ENCODE data around the gene TSPY10.
"Not testable (repeated sequence)": the region's sequence is repeated elsewhere in the genome, so short reads cannot be mapped to it uniquely, and the experiment has no call there.

The TSPY10 gene, protein sequence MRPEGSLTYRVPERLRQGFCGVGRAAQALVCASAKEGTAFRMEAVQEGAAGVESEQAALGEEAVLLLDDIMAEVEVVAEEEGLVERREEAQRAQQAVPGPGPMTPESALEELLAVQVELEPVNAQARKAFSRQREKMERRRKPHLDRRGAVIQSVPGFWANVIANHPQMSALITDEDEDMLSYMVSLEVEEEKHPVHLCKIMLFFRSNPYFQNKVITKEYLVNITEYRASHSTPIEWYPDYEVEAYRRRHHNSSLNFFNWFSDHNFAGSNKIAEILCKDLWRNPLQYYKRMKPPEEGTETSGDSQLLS

DNA sequence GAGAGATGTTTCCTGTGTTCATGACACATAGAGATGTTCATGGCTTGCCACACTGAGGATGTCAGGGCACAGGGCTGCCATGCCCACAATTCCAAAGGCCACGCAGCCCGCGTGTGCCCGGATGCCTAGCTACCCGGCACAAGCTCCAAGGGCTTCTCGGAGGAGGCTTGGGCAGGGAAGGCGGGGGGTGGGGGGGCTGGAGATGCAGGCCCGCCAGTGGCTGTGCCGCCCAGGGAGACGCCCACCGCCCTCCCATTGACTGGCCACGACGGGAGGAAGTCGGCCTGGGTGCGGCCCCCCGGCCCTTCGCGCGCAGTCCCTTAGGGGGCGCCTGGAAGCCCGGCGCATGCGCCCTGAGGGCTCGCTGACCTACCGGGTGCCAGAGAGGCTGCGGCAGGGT is at the start of gene TSPY10:
Gene TSPY10, plus strand, starts transcription at position 301 of the 400 bp plus-strand sequence. Its CDS starts 46 bp downstream, at position 347.
- DNase-seq: not testable (repeated sequence)

DNA sequence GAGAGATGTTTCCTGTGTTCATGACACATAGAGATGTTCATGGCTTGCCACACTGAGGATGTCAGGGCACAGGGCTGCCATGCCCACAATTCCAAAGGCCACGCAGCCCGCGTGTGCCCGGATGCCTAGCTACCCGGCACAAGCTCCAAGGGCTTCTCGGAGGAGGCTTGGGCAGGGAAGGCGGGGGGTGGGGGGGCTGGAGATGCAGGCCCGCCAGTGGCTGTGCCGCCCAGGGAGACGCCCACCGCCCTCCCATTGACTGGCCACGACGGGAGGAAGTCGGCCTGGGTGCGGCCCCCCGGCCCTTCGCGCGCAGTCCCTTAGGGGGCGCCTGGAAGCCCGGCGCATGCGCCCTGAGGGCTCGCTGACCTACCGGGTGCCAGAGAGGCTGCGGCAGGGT is 40.7 kb upstream of the TSPY10 start, which contains the start of gene TSPY9:
Gene TSPY9, plus strand, starts transcription at position 301 of the 400 bp plus-strand sequence. Its CDS starts 46 bp downstream, at position 347.
- DNase-seq: not testable (repeated sequence)

DNA sequence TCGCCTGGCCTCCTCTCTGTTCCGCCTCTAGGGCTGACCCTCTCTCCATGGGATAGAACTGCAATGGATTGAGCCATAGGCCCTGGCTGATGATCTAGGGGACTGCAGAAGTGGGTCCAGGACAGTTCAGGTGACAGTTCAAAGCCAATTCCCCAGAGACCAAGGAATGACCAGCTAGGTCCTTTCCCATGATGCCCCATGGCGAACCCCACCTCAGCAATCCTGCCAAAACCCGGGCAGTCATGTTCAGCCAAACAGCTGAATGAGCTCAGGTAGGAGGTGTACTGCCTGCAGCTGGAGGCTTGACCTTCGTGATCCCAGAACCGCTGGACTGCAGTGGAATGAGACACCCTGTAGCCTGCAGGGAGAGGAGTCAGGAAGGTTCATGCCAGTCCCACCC is 23.3 kb upstream of the TSPY10 start:
- DNase-seq: not testable (repeated sequence)

DNA sequence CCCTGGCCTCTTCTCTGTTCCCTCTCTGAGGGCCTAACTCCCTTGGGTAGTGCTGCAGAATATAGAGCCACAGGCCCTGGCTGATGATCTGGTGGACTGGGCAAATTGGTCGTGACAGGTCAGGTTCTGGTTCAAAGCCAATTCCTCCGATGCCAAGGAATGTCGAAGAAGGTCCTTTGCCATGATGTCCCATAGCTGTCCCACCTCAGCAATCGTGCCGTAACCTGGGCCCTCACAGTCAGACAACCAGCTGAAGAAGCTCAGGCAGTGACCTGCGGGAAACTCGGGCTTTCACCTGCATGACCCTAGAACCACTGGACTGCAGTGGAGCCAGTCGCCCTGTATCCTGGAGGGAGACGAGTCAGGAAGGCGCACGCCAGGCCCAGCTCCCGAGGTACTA is 11.4 kb upstream of the TSPY10 start:
- not testable (repeated sequence) for DNase-seq

All from 8988T (cell line).